GM10248 (cell line): Measurements from ENCODE around the gene PHEX.

Source experiments
- CTCF ChIA-PET: fragments of 300-600 bp; sonication (Branson Sonifier 250); formaldehyde crosslinking; extraction: SDS; loops from one replicate; lab custom pipeline; 2021; ENCODE audit warnings: antibody characterized with exemption; lab: Yijun Ruan, JAX
- POLR2A ChIA-PET: fragments of 350-650 bp; sonication (Branson Sonifier 250); formaldehyde crosslinking; extraction: SDS; loops from one replicate; lab custom pipeline; 2020; ENCODE audit warnings: antibody characterized with exemption; lab: Yijun Ruan, JAX
- DNase-seq: peaks from one replicate; pipeline ENCODE4 v3.0.0; 2012; ENCODE audit errors: extremely low spot score
- CTCF ChIP-seq: IDR thresholded peaks from 2 replicates; pipeline ENCODE4 v1.5.1; 2012; ENCODE audit warnings: mild to moderate bottlenecking, low read depth; ENCODE audit errors: extremely low read depth, missing control alignments, control extremely low read depth

The PHEX gene

GRCh38 chrX:22150371-22150770 is 118.2 kb downstream of the PHEX start:
- no peak for DNase-seq
- ChIA-PET CTCF (no interaction called here), POLR2A (no interaction called here)
- no peak for TF ChIP-seq CTCF

DNA sequence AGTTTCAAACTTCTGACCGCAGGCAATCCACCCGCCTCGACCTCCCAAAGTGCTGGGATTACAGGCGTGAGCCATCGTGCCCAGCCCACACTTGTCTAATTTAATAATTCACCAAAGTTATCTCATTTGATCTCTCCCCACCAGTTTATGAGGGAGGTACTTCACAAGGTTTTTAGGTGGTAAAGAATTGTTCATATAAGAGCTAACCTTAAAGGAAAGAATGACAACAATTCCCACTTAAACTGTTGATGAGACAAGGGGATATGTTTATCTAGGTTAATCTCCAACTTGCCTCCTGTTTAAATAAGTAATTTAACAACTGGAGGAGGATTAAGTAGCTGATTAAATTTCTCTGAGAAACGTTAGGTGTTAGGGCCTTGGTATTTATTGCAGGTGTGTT is 123.0 kb downstream of the PHEX start:
- POLR2A ChIA-PET, result no interaction called here
- DNase-seq, result no peak
- TF ChIP-seq CTCF, result no peak
- CTCF ChIA-PET, result interaction anchor here (1.5 kb wide), 1 partner anchor 1163 kb away, joined by 3 read pairs; no protein-coding TSS in a partner anchor

DNA sequence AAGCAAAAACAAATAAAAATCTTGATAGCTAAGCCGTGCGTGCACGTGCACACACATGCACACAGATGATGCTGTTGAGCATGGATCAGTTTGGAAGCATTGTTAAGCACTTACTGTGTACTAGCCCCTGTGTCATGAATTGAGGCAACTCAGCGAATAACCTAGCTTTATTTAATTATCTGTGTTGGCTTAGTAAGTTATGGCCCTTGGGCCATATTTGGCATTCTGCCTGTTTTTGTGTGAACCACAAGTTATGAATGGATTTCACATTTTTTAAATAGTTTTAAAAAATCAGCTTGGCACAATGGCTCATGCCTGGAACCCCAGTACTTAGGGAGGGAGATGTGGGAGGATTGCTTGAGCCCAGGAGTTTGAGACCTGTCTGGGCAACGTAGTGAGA is 126.9 kb downstream of the PHEX start:
- POLR2A ChIA-PET, result no interaction called here
- no peak for TF ChIP-seq CTCF
- CTCF ChIA-PET, result interaction anchor here (1.5 to 2.0 kb wide), 4 partner anchors 10 to 174 kb away, joined by 3 to 9 read pairs (median 4); no protein-coding TSS in a partner anchor
- no peak for DNase-seq

DNA sequence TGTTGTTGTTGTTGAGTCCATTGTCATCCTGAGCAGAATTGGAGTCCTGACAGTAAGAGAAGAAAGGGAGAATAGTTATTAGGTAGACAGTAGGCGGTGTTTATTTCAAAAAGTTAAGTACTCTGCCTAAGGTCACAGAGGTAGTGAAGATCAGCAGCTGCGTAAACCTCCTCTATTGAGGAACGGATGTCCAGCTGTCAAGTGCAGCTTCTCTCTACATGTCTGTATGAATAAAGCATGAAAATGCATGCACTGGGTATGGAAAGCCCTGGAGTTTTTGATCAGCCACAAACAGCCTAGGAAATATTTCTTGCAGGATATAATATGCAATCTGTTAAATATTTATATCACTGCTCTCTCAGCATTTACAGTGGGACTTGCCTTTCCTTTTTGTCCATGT is 131.2 kb downstream of the PHEX start:
- CTCF ChIA-PET, result interaction anchor here (1.4 kb wide), 1 partner anchor 14 kb away, joined by 4 read pairs; no protein-coding TSS in a partner anchor
- POLR2A ChIA-PET, result no interaction called here
- DNase-seq, result no peak
- no peak for TF ChIP-seq CTCF

GRCh38 chrX:22164770-22165388 is 132.8 kb downstream of the PHEX start:
- no peak for TF ChIP-seq CTCF
- ChIA-PET CTCF (interaction anchor here (0.9 kb wide), 1 partner anchor 583 kb away, joined by 3 read pairs; no protein-coding TSS in a partner anchor), POLR2A (no interaction called here)
- no peak for DNase-seq

DNA sequence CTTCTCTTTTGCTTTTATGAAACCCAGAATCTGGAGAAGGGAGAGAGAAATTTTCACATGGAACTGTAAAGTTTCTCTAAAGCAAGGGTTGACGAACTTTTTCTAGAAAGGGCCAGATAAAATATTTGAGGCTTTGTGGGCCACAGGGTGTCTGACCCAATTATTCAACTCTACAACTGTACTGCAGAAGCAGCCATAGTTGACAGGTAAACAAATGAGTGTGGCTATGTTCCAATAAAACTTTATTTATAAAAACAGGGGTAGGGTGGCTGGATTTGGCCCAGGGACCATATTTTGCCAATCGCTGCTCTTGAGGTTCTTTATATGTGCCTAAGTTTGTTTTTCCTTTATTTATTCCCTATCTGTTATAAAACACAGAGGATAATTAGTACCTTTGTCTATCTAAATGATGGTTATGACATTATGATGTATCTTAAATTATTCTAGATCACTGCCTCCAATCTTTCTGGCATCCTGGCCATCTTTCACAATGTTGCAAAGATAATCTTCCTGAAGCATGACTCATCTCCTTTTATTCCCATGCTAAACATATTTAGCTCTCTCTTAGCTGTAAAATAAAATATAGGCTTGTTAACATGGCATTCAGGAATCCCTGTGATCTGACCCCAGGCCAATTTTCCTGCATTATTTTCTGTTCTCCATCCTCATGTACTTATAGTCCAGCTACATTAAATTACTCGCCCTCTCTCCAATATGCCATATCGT is 133.8 kb downstream of the PHEX start:
- no peak for TF ChIP-seq CTCF
- CTCF ChIA-PET, result no interaction called here
- POLR2A ChIA-PET, result no interaction called here
- DNase-seq, result no peak
